Measurements from ENCODE around the gene RHOB.
"Not testable (repeated sequence)": the region's sequence is repeated elsewhere in the genome, so short reads cannot be mapped to it uniquely, and the experiment has no call there.

The RHOB gene

GRCh38 chr2:20446917-20447436 is at the start of gene RHOB:
Gene RHOB, plus strand, starts transcription at chr2:20447074. Its CDS starts 392 bp downstream, at chr2:20447466.
- peak; percentile 86 to 92 for DNase-seq

DNA sequence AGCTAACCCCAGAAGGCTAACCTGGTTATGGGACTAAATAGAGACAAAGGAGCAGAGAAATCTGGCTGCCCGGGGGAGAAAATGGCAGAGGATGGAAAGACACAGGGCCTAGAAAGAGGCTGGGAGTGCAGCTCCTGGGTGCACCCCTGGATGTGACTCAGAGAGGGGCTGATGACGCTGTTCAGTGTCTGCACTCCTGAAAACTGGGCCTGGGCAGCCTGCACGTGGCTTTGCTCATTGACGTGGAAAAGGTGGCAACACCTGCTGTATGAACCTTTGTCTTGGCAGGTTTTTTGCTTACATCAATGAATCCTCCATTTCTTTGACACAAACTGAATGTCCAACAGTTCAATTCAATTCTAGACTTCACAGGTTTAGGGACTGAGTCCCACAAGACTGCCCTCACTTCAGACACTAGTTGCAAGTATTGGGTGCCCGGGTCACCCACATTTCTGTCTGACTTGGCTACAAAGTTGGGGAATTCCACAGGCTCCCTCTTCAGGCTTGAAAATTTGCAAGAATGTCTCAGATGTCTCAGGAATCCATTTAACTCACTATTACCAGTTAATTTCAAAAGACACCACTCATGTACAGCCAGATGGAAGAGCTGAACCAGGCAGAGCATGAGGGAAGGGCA is 48.9 kb upstream of the RHOB start:
- no peak for DNase-seq

DNA sequence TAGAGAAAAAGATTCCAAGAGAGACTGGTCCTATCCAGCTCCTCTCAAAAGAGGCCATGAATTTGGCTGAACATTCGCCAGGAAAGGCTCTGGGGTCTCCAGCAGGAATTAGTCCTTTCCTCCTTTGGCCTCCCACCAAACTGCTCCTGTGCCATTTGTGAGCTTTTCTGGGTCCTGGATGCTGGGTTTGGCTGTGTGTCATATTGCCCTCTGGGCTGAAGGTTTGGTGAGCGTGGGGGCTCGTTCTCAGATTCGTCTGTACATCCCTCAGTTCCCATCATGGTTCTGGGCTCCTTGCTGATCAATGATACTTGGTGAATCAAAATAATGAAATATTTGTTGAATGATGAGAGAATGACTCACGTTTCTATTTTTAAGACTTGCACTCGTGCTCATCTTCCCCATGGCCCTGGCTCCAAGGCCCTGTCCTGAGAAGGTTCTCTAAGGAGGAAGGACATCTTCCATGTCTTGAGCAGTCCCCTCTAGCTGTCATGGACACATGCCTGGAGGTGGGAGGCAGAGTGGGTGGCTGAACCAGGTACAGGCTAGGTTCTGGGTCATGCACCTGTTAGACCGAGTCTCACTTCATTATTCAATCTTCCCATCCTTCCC is 47.8 kb upstream of the RHOB start:
- DNase-seq = no peak

DNA sequence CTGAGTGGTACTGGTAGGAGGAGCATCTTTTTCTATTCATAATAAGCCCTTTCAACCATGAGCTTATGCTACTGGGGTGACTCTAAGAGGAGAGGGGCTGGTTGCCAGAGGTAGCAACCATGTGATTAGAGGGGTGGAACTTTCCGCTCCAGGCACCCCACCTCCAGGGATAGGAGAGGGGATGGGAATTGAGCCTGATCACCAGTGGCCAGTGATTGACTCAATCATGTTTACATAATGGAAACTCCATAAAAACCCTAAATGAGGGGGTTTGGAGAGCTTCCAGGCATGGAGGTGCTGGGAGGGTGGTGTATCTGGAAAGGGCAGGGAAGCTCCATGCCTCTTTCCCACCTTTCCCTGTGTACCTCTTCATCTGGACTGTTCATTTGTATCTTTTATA is 46.6 kb upstream of the RHOB start:
- no peak for DNase-seq

DNA sequence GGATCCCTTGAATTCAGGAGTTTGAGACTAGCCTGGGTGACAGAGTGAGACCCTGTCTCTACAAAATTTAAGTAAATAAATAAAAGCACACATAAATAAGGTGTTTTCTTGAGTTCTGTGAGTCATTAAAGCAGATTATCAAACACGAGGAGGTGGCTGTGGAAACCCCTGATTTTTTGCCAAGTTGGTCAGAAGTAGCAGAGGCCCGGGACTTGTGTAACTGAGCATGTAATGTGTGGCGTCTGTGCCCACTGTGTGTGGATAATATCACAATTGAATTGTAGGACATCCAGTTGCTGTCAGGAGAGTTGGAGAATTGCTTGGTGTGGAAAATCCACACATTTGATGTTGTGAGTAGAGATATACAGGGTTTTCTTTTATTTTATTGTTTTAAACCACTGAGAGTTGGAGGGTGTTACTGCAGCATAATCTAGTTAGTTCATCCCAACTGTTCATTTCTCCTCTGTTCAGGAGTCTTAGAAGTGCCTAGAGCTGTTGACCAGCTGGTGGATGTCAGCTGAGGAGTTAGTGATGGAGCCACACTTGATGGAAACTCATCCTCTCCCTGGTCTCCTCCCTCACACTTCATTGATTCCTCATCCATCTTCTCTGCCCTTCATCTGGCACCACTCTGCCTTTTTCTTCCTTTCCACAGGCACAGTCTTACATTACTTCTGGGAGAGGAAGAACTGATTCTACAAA is 45.9 kb upstream of the RHOB start:
- DNase-seq = no peak

- no peak for DNase-seq
Observed at GRCh38 chr2:20401489-20401835, 45.4 kb upstream of the RHOB start.

- DNase-seq = no peak
Observed at GRCh38 chr2:20403774-20404312, 43.0 kb upstream of the RHOB start.

DNA sequence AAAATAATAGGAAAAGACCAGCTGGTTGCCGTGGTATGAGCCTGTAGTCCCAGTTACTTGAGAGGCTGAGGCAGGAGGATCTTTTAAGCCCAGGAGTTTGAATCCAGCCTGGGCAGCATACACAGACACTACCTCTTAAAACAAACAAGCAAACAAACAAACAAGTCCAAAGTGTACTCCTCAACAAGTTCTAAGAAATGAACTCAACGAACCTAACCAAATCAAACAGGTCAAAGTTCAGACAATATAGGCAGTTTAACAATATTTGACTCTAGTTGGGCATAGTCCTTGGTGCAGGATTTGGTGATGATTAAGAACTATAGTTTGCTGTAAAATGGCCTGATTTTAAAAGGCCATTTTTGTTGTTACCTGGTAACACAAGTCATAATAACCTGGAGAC is 41.9 kb upstream of the RHOB start:
- no peak for DNase-seq

GRCh38 chr2:20409039-20409438 is 37.8 kb upstream of the RHOB start:
- no peak for DNase-seq

DNA sequence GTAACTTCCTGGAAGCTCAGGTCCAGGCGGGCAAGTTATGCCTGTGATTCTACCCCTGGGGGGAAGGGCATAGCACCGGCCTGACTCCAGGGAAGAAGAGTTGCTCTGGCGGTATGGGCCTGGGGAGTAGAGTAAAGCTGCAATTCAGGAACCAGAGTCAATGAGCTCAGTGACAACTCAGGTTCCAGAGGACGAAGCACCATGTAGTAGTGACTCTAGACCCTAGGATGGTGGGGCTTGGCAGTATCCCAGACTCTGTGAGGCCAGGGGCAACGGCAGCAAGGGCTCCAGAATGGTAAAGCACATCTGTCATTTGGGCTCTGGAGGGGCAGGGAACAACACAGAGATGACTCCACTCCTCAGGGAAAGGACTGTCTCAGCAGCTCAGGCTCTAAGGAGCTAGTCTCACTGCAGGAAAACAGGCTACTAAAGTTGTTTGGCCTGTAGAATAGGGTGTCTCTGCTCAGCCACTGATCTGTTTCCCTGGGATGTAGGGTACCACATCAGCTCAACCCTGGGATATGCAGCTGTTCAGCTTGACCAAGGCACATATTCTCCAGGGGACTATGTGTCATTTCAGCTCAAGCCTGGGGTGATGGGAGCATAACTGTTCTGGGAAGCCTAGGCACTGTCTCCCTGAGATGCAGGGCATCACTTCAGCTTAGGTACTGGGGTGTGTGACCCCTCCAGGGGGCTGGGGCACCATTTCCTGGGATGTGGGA is 36.2 kb upstream of the RHOB start:
- DNase-seq = no peak

- peak; percentile 85 to 87 for DNase-seq
Observed at GRCh38 chr2:20411361-20411894, 35.4 kb upstream of the RHOB start.

- no peak for DNase-seq
Observed at GRCh38 chr2:20414806-20415205, 32.1 kb upstream of the RHOB start.

GRCh38 chr2:20415511-20415918 is 31.4 kb upstream of the RHOB start:
- no peak for DNase-seq

DNA sequence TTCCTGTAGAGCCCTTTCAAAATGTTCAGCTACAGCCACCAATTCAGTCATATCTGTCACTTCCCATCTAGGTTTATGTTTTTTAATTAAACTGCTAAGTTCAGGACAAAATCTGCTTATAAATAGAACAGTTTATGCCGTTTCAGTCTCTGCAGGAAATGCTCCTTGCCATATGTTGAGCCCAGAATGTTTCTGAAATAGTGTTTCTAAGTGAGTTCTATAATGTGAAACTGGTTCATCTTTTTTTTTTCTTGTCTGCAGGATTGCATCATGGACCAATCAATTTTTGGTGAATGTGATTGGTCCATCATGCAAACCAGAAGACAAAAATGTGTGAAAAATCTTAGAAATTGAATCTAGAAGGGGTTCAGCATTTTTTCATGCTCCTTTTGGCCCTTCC is 30.2 kb upstream of the RHOB start:
- DNase-seq = no peak

- DNase-seq = not testable (repeated sequence)
Observed at GRCh38 chr2:20417230-20417821, 29.5 kb upstream of the RHOB start.

- DNase-seq = no peak
Observed at GRCh38 chr2:20418519-20418918, 28.4 kb upstream of the RHOB start.

DNA sequence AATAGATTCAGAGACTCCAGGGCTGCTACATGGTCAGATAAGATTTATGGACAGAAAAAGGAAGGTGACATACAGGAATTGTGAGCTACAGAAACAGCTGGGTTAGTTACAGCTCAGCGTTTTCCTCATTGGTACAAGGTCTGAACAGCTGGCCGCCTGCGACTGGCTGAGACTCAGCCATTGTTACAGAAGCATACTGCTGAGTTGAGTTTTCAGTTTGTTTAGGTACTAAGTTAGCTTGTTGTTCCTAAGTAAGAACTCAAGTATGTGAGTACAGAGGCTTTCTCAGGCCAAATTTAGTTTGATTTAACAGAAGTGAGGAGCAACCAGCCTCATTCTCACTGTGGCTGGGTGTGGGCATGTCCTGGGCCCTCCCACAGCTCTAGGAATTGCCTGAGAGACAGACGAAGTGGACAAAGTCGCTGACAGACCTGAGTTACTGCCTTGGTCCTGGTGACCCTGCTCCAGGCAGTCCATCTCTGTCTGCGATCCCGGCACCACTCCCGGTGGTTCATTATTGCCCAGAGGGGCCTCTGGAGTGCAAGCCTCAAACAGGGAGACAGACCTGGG is 27.8 kb upstream of the RHOB start:
- DNase-seq = no peak

GRCh38 chr2:20419752-20420151 is 27.1 kb upstream of the RHOB start:
- DNase-seq = no peak

DNA sequence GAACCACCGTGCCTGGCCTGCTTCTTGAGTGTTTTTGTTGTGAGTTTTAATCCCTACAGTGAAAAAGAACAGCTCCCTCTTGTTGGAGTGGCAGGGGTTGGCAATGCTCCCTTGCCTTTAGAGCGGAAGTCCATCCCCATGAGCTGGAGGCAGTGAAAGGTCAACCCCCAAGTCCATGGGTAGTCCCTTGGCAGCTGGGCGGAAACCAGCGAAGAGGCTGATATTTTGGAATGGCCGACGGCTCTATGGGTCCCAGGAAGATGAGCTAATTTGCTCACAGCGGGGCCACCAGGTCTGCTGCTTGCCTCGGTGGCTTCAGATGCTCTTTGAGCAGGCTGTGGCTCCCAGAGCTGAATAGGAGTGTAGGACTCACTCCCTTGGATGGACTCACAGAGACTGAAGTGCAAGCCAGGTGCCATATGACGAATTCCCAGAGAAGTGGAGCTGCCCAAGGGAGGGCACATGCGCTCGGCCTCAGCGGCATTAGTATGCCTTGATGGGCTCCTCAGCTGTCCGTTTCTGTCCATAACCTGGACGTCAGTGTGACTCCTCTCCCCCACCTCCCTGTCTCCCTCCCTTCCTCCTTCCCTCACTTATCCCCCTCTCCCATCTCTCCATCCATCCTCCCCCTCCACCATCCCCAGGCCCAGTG is 25.4 kb upstream of the RHOB start:
- DNase-seq = no peak

- DNase-seq = no peak
Observed at GRCh38 chr2:20421988-20422370, 24.9 kb upstream of the RHOB start.

- peak in 1 of 2 experiments; percentile 11 for DNase-seq
Observed at GRCh38 chr2:20422402-20423271, 24.2 kb upstream of the RHOB start.
